ENCODE measurements around the gene CCDC40.

DNA sequence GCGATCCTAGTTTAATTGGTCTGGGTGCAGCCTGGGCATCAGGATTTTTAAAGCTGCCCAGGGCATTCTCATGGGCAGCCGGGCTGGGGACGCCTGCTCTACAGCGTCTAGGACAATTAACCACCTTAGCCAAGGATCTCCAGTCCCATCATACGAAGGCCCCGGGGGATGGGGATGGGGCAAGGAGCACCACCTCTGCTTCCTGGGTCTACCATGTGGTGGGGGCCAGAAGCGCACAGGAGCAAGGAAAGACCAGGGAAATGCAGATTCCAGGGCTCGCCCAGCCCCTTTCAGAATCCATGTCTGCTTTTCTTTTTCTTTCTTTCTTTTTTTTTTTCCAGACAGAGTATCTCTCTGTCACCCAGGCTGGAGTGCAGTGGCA lies 30.1 kb upstream of the CCDC40 start:
- TF ChIP-seq, protein P1, sequence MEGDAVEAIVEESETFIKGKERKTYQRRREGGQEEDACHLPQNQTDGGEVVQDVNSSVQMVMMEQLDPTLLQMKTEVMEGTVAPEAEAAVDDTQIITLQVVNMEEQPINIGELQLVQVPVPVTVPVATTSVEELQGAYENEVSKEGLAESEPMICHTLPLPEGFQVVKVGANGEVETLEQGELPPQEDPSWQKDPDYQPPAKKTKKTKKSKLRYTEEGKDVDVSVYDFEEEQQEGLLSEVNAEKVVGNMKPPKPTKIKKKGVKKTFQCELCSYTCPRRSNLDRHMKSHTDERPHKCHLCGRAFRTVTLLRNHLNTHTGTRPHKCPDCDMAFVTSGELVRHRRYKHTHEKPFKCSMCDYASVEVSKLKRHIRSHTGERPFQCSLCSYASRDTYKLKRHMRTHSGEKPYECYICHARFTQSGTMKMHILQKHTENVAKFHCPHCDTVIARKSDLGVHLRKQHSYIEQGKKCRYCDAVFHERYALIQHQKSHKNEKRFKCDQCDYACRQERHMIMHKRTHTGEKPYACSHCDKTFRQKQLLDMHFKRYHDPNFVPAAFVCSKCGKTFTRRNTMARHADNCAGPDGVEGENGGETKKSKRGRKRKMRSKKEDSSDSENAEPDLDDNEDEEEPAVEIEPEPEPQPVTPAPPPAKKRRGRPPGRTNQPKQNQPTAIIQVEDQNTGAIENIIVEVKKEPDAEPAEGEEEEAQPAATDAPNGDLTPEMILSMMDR (conservative IDR thresholded peaks at IDR 0.05) = no peak
- TF ChIP-seq EZH2 (IDR thresholded peaks at IDR 0.05; ENCODE audit: low read depth) = no peak
